ENCODE data around the gene DRG2. TPM values are rescaled to one million over a fixed set of nuclear protein-coding genes. Genes with fewer than 3 reads are reported as not detected.

The DRG2 gene
- total RNA-seq, 1 experiment from 2014 or later, result 42.5 TPM

DNA sequence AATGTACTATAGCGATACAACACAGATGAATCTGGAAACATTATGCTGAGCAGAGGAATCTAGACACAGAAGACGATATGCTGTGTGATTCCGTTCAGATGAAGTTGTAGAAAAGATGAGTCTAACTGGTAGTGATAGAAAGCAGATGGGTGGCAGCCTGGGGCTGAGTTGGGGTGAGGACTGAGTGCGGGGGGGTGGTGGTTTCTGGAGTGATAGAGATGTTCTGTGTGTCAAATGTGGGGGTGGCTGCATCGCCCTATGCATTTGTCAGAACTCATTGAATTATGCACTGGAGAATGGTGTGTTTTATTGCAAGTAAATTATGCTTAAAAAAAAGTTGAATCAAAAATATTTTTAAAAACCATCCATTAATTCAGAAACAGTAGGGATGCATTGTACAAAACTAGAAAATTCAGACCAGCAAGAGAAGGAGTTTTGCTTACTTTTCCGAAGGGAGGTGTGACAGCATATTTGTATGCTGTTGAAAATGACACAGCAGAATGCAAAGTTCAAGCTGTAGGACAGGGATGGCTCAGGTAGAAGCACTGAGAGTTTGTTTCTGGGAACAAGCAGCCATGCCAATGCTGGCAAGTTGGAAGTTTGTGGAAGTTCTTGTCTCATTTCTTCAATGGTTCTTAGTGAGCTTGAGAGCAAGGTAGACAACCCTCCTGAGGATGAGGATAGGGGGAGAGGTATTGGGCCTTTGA lies 13.0 kb upstream of the DRG2 start:
- no peak for DNase-seq (ENCODE audit: extremely low read depth, low read depth)

DNA sequence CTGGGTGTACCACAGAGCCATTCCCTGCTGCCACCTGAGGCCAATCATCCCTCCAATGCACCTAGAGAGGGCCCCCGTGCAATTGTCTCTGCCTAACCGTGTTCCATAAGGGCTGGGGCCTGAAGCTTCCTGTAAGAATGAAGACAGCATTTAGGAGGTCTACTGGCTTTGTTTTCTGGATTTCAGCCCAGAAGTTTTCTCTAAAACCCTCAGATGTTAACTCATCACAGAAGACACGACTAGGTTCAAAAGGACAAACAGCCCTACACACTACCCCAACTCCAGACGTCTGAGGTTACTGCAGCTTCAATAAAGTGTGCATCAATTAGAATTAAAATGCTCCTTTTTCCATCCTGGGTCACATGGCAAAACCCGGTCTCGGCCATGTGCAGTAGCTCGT lies 10.8 kb upstream of the DRG2 start:
- DNase-seq (ENCODE audit: extremely low read depth, low read depth), result no peak

DNA sequence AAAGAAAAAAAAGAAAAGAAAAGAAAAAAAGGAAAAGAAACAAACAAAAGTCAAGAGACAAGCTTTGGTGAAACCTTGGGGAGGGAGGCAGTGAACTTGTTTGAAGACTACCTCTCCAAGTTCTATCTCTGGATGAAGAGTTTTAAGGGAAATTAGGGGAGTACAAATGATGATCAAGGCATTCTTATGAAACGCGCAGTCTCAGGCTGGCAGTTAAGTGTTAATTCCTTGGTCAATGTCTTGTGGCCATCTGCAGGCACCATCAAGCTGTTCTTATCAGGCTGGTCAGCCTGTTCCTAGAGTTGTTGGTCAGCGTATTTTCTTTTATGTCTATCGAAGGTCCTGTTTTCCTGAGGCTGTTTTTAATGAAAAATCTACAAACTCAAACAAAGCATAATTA lies 8.2 kb upstream of the DRG2 start:
- no peak for DNase-seq (ENCODE audit: extremely low read depth, low read depth)

DNA sequence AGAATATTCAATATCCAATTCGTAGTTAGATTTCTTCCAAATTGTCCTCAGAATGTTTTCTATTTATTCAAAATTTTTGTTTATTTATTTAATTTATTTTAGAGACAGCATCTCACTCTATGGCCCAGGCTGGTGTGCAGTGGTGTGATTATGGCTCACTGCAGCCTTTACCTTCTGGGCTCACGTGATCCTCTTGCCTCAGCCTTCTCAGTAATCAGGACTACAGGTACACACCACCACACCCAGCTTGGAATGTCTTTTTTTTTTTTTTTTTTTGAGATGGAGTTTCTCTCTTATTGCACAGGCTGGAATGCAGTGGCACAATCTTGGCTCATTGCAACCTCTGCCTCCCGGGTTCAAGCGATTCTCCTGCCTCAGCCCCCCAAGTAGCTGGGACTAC lies 3.5 kb upstream of the DRG2 start:
- DNase-seq (ENCODE audit: extremely low read depth, low read depth), result no peak

DNA sequence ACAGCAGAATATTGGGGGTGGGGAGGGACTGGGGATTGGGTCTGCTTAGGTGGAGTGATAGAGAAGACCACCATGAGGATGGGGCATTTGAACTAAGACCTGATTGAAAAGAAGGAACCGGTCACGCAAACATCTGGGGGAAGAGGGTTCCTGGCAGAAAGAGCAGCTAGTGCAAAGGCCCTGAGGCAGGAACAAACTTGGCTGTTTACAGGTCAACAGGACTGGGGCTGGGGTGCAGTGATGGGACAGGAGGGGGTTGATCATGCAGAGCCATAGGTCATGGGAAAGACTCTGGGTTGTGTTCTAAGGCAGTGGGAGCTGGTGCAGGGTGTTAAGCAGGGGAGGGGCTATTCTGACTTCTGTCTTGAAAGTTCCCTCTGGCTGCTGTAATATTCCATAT lies 1.9 kb downstream of the DRG2 start:
- DNase-seq (ENCODE audit: extremely low read depth, low read depth), result no peak

DNA sequence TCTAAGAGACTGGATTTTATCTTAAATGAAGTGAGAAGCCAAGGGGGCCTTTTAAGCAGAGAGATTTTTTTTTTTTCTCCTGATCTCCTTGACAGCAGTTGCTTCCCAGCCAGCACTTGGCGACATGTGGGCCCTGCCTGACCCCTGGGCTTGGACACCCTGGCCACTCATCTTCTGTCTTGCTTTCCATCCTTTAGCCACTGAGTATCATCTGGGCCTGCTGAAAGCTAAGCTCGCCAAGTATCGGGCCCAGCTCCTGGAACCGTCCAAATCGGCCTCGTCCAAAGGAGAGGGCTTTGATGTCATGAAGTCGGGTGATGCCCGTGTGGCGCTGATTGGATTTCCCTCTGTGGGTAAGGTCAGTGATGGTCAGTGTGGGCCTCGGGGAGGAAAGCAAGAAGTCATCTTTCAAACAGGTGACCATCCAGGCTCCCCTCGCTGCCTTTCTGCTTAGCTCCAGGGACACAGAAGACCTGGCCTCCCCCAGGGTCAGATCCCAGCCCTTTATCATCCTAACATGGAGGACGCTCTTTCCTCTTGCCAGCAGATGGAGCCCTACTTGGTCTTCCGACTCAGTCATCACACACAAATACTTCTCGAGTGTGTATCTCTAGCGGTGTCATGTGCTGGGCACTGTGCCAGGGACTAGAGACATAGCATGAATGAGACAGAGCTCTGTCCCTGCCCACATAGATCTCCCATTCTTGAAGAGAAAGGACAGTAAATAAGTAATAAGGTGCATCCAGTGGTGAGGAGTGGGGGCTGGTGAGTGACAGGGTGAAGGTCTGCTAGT lies 6.1 kb downstream of the DRG2 start:
- peak; percentile 29 for DNase-seq (ENCODE audit: extremely low read depth, low read depth)

DNA sequence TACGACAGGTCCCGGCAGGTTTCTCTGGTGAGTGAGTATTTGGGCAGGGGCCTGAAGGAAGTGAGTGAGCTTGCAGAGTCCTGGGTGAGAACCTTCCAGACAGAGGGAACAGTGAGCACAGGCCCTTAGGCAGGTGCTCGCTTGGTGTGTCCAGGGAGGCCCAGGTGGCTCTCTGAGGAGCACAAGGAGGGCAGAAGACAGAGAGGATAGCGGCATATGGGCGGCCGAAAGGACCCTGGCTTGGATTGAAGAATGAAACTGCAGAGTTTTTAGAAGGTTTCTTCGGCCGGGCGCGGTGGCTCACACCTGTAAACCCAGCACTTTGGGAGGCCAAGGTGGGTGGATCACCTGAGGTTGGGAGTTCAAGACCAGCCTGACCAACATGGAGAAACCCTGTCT lies 6.7 kb downstream of the DRG2 start:
- DNase-seq (ENCODE audit: extremely low read depth, low read depth), result no peak

DNA sequence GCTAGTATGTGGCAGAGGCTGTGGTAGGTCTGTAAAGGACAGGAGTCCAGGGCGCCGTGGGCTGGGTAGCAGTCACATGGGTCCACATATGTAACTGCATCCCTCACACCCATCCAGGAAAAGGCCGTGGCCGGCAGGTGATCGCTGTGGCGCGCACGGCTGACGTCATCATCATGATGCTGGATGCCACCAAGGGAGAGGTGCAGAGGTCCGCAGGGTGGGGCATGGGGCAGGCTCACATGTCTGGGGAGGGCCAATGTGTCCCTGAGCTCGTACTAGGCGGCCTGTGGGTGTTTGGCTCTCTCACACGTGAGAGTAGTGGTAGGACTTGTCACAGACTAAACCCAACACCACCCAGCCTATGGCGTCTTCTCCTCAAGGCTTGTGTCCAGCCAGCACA lies 11.8 kb downstream of the DRG2 start:
- DNase-seq (ENCODE audit: extremely low read depth, low read depth), result no peak

DNA sequence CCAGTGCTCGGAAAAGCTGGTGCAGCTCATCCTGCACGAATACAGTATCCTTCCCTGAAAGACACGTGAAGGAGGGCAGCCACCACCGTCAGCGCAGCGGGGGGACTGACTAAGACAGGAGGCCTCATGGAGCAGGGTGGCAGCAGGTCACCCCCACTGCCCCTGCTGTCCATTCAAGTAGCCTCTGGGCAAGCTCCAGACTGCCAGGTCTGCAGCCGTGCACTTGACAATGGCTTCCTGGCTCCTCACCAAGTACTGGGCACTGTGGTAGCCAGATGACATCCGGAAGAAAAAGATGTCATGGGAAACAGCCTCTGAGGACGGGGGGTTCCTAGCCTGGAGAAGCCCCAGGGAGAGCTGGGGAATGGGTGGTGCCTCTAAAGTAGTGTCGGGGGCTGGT lies 12.9 kb downstream of the DRG2 start:
- no peak for DNase-seq (ENCODE audit: extremely low read depth, low read depth)

DNA sequence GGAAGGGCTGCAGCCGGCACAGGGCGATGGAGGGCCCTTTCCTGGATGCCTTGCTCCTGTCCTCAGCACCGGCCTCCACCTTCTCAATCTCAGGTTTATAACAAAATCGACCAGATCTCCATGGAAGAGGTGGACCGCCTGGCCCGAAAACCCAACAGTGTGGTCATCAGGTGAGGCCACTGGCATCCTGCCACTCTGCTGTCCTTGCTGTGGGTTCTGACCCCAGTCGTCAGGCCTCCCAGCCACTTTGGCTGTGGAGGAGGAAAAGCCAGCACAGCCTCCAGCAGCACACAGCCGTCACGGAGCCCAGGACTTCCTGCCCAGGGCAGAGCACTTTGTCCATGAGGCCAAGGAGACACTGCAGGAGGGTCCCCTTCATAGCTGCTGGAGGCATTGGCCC lies 14.1 kb downstream of the DRG2 start:
- DNase-seq (ENCODE audit: extremely low read depth, low read depth), result no peak

DNA sequence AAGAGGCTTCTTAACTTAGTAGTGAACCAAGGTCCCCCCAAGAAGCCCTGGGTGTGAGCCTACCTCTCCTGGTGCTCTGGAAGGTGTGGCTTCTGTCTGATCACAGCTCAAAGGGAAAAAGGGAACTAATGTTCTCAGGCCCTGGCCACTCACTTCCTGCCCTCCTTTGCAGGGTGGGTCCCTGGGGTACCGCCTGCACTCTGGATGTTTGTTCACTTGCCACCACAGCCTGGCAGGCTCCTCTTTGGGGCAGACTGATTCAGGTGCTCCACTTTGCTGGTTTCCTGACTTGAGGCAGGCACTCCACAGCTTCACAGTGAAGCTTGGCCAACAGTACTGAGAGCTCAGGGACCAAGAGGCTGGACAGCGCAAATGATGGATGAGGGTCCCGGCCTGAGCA lies 14.9 kb downstream of the DRG2 start:
- no peak for DNase-seq (ENCODE audit: extremely low read depth, low read depth)

DNA sequence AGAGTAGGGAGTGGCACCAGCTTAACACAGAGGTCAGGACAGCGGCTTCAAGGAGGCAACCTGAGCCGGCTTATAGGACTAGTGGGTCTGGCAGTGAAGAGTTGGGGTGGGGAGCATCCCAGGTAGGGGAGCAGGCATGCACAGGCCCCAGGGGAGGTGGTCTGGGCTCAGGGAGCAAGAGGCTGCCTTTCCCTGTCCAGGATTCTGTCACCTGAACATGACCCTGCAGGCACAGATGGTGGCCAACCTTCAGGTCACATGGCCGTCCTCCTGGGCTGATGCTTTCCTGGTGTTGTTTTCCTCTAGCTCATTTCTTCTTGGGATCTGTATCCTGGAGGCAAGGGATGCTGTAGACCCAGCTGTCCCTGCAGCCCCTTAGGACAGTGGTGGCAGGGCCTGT lies 17.3 kb downstream of the DRG2 start:
- DNase-seq (ENCODE audit: extremely low read depth, low read depth), result no peak

DNA sequence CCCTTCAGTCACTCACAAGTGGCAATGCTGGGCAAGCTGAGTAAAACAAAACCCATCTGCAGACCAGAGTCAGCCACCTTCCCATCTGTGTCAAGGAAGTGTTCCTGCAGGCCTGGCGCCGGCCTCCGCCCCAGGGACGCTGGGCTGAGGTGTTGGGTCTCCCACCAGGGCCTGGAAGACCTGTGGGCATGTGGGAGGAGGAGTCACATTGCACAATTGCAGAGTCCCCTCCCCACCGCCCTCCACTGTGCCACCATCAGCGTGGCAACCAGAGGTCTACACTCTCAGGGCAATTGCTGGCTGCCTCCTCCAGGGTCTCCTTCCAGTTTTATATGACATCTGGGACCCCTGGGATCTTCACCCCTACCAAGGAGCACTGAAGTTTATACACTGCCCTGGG lies 17.8 kb downstream of the DRG2 start:
- DNase-seq (ENCODE audit: extremely low read depth, low read depth), result no peak

DNA sequence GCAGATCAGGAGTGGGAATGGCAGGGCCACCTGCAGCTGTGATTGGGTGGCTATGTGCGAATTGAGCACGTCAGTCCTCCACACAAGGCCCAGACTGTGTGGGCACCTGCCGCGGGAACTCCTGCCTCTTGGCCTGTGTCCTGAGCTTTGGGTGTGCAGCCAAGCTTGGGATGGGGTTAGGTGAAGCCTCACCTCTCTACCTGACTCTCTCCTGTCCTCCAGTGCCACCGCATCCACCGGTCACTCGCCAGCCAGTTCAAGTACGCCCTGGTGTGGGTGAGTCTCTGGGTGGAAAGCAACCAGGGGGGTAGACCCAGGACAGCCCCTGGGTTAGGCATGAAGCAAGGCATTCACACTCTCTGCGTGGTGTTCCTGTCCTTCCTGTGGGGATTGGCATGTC lies 18.5 kb downstream of the DRG2 start:
- DNase-seq (ENCODE audit: extremely low read depth, low read depth), result no peak

DNA sequence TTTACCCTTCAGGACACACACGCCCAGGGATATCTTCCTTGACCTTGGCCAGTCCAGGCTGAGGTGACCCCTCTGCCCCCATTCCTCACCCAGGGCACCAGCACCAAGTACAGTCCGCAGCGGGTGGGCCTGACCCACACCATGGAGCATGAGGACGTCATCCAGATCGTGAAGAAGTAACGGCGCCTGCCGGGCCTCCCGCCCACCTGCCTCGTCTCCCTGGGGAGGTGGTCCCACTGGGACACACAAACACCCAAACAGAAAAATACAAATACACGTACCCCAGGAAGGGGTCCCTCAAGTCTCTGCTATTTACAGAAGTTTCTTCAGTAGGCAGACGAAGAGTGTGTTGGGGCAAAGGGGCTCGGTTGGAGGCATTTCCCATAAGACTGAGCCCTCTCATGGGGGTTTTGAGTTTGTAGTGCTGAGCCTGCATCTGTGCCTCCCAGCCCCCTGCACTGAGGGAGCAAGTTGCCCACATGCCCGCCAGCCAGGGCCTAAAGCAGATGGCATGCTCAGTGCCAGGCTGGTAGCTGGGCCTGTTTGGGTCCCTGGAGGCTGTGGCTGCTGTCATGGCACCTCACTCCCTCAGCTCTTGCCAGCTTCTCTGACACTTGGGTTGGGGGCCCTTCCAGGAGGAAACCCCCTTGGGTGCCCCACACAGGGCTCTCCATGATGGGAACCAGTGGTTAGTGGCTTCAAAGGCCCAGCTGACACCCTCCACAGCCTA lies 19.5 kb downstream of the DRG2 start:
- no peak for DNase-seq (ENCODE audit: extremely low read depth, low read depth)

DNA sequence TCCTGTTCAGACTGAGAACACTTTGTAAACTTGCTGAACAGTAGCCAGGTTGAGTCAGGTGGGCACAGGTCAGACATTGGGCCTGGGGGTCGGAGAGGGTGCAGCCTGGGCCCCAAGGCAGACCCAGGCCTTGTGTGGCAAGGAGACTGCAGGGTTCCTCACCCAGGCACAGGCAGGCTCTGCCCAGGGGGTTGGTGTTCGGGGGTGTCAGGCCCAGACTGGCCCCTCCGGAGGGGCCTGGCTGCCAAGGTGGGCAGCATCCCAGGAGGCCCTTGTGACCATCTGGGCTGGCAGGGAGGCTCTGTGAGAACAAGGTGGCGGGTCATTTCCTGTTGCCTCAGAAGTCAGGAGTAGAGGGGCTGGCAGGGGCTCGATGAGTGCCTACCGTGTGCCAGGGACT lies 20.2 kb downstream of the DRG2 start:
- DNase-seq (ENCODE audit: extremely low read depth, low read depth), result no peak

DNA sequence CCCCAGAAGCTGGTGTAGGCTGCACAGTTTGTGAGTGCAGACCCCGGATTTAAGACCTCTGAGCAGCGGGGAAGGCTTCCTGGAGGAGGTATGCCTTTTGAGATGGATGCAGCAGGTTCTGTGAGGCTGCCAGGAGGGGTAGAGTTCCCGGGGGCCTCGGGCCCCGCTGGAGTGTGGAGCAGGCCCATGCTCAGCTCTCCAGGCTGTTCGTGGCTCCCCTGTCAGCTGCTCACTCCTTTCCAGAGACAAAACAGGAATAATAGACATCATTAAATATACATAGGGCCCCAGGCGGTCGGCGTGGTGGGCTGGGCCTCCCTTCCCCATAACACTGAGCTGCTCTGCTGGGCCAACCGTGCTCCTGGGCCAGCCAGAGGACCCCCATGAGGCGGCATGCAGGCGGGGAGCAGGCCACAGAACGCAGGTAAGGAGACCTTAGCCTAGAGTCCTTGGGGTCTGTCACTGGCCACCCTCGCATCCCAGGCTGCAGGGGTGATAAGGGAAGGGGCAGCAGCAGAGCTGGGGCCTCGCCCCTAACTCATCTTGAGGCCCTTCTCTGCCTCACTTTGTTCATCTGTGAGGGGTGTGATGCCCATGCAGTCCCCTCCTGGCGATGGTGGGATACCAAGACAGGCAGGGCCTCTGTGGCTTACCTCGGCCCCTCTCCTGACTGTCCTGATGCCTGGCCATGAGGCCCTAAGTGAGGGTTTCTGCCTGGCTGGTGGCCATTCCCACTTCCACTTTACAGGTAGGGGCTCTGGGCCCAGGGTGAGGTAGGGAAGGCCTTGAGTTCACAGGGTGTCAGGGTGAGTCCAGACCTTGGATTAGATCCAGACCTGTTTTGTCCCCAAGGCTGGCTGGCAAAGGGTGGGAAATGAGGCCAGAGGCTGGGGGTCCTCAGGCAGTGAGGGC lies 20.9 kb downstream of the DRG2 start, which contains the start of gene MYO15A:
TSS of gene MYO15A (plus strand) at position 356 of the 912 bp plus-strand sequence. CDS start 10,045 bp downstream, outside the sequence.
- no peak for DNase-seq (ENCODE audit: extremely low read depth, low read depth)

DNA sequence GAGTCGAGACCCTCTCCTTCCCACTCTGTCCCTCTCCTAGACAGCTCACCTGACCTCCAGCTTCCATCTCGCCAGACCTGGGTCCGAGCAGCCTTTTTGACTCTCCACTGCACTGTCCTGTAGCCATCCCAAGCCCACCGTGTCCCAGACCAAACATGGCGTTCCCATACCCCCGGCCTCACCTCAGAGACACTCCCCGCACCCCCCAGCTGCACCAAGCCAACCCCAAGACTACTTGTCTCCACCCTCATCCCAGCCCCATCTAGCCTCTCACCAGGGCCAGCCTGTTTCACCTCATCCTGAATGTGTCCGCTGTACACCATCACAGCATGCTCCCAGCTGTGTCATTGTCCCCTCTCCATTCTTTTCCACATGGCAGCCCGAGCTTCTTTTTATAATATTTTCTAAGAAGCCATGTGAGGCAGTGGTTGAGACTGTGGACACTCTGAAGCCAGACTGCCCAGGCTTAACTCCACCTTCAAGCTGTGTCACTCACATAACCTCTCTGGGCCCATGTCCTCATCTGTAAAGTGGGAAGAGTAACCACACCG lies 22.3 kb downstream of the DRG2 start:
- no peak for DNase-seq (ENCODE audit: extremely low read depth, low read depth)

DNA sequence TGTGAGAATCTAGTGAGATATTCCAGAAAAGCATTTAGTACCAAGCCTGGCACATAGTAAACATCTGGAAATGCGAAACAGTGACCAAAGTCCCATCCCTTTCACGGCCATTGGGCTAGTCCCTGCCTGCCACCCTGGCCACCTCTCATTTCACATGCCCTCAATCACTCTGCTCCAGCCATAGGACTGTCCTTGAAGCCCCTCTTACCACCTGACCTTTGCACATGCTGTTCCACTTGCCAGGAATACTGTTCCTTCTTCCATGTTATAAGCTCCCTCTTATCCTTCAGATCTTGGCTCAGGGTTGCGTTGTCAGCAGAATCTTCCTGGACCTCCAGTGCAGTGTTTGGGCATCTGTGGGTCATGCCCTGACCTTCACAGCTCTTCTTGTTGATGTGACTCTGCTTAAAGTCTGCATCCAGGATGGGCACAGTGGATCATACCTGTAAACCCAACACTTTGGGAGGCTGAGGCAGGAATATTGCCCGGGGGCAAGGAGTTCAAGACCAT lies 22.9 kb downstream of the DRG2 start:
- DNase-seq (ENCODE audit: extremely low read depth, low read depth), result no peak

DNA sequence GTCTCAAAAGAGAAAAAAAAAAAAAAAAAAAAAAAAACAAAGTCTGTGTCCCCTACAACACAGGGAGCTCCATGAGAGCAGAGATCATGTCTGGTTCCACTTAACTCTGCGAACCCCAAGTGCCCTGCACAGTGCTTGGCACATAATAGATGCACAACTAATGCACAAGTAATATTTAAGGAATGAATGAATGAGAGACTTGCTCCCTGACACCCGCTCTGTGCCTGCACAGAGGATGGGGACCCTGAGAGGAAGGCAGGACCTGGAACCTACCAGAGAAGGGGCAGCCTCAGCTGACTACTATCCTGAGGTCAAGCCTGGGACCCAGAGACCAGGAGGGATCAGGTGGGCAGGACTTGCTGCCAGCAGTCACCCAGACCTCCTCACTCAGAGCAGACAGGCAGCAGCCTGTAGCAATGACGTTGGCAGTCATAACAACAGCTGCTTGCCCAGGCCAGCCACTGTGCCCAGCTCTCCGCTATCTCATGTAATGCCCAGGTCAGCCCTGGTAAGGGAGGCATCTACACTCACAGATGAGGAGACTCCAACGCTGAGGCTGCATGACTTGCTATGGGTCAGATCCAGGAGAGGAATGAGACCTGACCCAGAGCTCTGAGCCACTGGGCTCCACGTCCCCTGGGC lies 23.7 kb downstream of the DRG2 start:
- DNase-seq (ENCODE audit: extremely low read depth, low read depth), result no peak
